Pancreas (tissue), 10 donors: ENCODE data around the gene ITCH. TPM values are rescaled to one million over a fixed set of nuclear protein-coding genes. Genes with fewer than 3 reads are reported as not detected.
"Not testable (repeated sequence)": the region's sequence is repeated elsewhere in the genome, so short reads cannot be mapped to it uniquely, and the experiment has no call there.

Source experiments
- ATAC-seq, 4 donors: fragments of 200-7000 bp; cut with Tn5 transposase; one replicate each; pipeline versions ENCODE4 v1.8.0 to v1.9.1; 2020; ENCODE audit warnings: mild to moderate bottlenecking in 4 of 4, moderate library complexity in 4 of 4
- DNase-seq, 6 donors: peaks; one replicate each; pipeline ENCODE4 v3.0.0-alpha.2; 2020
- FAIRE-seq: peaks from 2 replicates; lab custom pipeline; 2012; peaks lifted over from hg19 to GRCh38; lab: Jason Lieb, UNC
- H3K27ac ChIP-seq, 4 donors: fragments of 200-600 bp; sonication (generic); 1 replicate in 3 of 4; 2 replicates in 1 of 4; pipeline versions ENCODE4 v1.5.0 to v1.8.0; 2020
- H3K27me3 ChIP-seq, 4 donors: fragments of 200-600 bp; one replicate each; pipeline ENCODE4 v1.8.0; 2021
- H3K36me3 ChIP-seq, 3 donors: fragments of 200-600 bp; sonication (generic) in 1 of 3; one replicate each; pipeline versions ENCODE4 v1.5.0 to v1.8.0; 2020 to 2021
- H3K4me1 ChIP-seq, 3 donors: fragments of 200-600 bp; one replicate each; pipeline ENCODE4 v1.8.0; 2021
- H3K4me3 ChIP-seq, 4 donors: fragments of 200-600 bp; sonication (generic) in 2 of 4; one replicate each; pipeline versions ENCODE4 v1.5.0 to v1.8.0; 2020 to 2021
- H3K9me3 ChIP-seq, 4 donors: fragments of 200-600 bp; one replicate each; pipeline ENCODE4 v1.8.0; 2021
- CTCF ChIP-seq, 4 donors: fragments of 200-600 bp; sonication (generic) in 3 of 4; IDR thresholded peaks; one replicate each; pipeline versions ENCODE4 v1.5.0 to v1.8.0; 2021; ENCODE audit warnings: antibody characterized with exemption in 4 of 4
- WGBS, 2 donors: extraction: QIAGEN DNeasy Blood & Tissue Kit; methylation state at CpG; one replicate each; pipeline ENCODE4 v1.1.7; 2013; 5-methylcytosine and 5-hydroxymethylcytosine counted together
- intact Hi-C, 3 donors: fragments of 100-400 bp; cut with DNase I; formaldehyde crosslinking; loops; one replicate each; pipeline versions ENCODE4 v1.11.1 to v1.14.2; 2022
- polyA plus RNA-seq, 2 donors: library from polyadenylated mRNA; stranded (reverse); fragments of 200-250 nt; gene quantifications; one replicate each; pipeline ENCODE4 v1.2.3, GENCODE V29; 2013
- total RNA-seq, 6 donors: library from RNA; stranded (reverse); fragmentation: NEBNext Ultra II Directional in 4 of 6; extraction: Animal tissue kit (Norgen Biotek cat#: 25700) in 4 of 6; gene quantifications; one replicate each; pipeline versions ENCODE4 v1.2.1 to v1.2.4, GENCODE V29; 2021 to 2023
- donor health status: healthy with polysubstance abuse.
- donor health status: DM: no; HTN: no; CAD: no; lungs with moderate emphysema.
- donor health status: DM: no; HTN: no; CAD: no.
- donor health status: control.
- donor health status: control.
- donor health status: Bipolar disorder and iron deficiency.
- donor health status: DM: yes; HTN: yes; CAD: no.
- donor health status: DM: no; HTN: no; CAD: no.
- donor health status: DM: no; HTN: no; CAD: no.
- donor health status: DM: yes; HTN: yes; CAD: no.

The ITCH gene
- total and polyA plus RNA-seq, 8 donors, result 5.7 to 37.0 (median 20.5) TPM

GRCh38 chr20:34512955-34513419, 149.9 kb downstream of the ITCH start:
- intact Hi-C loops, result no loop called here
- DNase-seq, result no peak
- Histone ChIP-seq H3K9me3 (no peaks in the 10 kb centered on the region), H3K27me3 (no peaks in the 10 kb centered on the region), H3K27ac (no peak overlapping the region), H3K36me3 (peaks cover 0 to 8% (median 0%) of the 10 kb centered on the region in 3 donors), H3K4me3 (no peak overlapping the region), H3K4me1 (peaks cover 0 to 9% (median 6%) of the 10 kb centered on the region in 3 donors)
- no peak for ATAC-seq
- FAIRE-seq, result no peak
- TF ChIP-seq CTCF (IDR thresholded peaks at IDR 0.05), result no peak

GRCh38 chr20:34514034-34514433, 151.0 kb downstream of the ITCH start:
- H3K36me3 ChIP-seq, H3K9me3 ChIP-seq, H3K27me3 ChIP-seq, H3K4me1 ChIP-seq, FAIRE-seq, intact Hi-C loops, H3K4me3 ChIP-seq, ATAC-seq, DNase-seq, H3K27ac ChIP-seq: not testable (repeated sequence)
- 83 to 89% methylated on average over 17 of the region's 17 CpGs for WGBS, 2 donors

- WGBS, 2 donors, result 11 to 14% methylated on average over 19 of the region's 19 CpGs
- Histone ChIP-seq H3K9me3 (no peaks in the 10 kb centered on the region), H3K4me1 (peaks cover 0 to 9% (median 6%) of the 10 kb centered on the region in 3 donors), H3K27ac (peak overlapping the region in 3 of 4 donors; percentile 90 to 92 (median 91)), H3K4me3 (peak overlapping the region; percentile 70 to 87 (median 80)), H3K27me3 (no peaks in the 10 kb centered on the region), H3K36me3 (peaks cover 0 to 2% (median 0%) of the 10 kb centered on the region in 3 donors)
- TF ChIP-seq CTCF (IDR thresholded peaks at IDR 0.05), result no peak
- intact Hi-C loops, result no loop called here
- DNase-seq (no peak), FAIRE-seq (no peak), ATAC-seq (peak; percentile 2 to 19 (median 10))
Measured at GRCh38 chr20:34514897-34515483, 151.9 kb downstream of the ITCH start.

GRCh38 chr20:34515484-34516246, 152.6 kb downstream of the ITCH start:
- no peaks in the 10 kb centered on the region for H3K27me3 ChIP-seq
- intact Hi-C loops, result no loop called here
- ATAC-seq, result peak; percentile 78 to 82 (median 80)
- no peak for FAIRE-seq
- H3K27ac ChIP-seq, result peak overlapping the region; percentile 81 to 92 (median 90)
- peak overlapping the region; percentile 70 to 87 (median 80) for H3K4me3 ChIP-seq
- 1% methylated on average over 36 of the region's 36 CpGs for whole genome bisulfite sequencing, 2 donors
- H3K36me3 ChIP-seq, result no peaks in the 10 kb centered on the region
- TF ChIP-seq CTCF (IDR thresholded peaks at IDR 0.05), result no peak
- peak; percentile 67 to 87 (median 70) for DNase-seq
- H3K9me3 ChIP-seq, result no peaks in the 10 kb centered on the region
- H3K4me1 ChIP-seq, result peaks cover 0 to 9% (median 6%) of the 10 kb centered on the region in 3 donors

- H3K27ac ChIP-seq, result peak within 1 kb of the TSS; percentile 81 to 92 (median 90)
- H3K36me3 ChIP-seq, result no peaks in the 10 kb centered on the region
- FAIRE-seq (no peak), ATAC-seq (peak; percentile 93 to 98 (median 95)), DNase-seq (peak; percentile 95 to 100 (median 97))
- TF ChIP-seq CTCF (IDR thresholded peaks at IDR 0.05), result no peak
- H3K27me3 ChIP-seq, result no peaks in the 10 kb centered on the region
- peak within 1 kb of the TSS; percentile 70 to 87 (median 80) for H3K4me3 ChIP-seq
- WGBS, 2 donors, result 0 to 1% methylated on average over 55 to 59 of the region's 59 CpGs
- no peaks in the 10 kb centered on the region for H3K9me3 ChIP-seq
- intact Hi-C loops, result no loop called here
- peaks cover 0 to 9% (median 6%) of the 10 kb centered on the region in 3 donors for H3K4me1 ChIP-seq
Measured at GRCh38 chr20:34516247-34517113, 153.4 kb downstream of the ITCH start, which contains the start of gene DYNLRB1. Gene DYNLRB1, plus strand, starts transcription at chr20:34516422. Its CDS starts 37 bp downstream, at chr20:34516459.
